OCI-LY7 (cell line): Measurements from ENCODE around the gene ISLR2.

Experiments used
- EZH2phosphoT487 ChIP-seq: fragments of 200-600 bp; sonication (generic); IDR thresholded peaks from 2 replicates; pipeline ENCODE4 v1.6.1; 2018; ENCODE audit warnings: low read depth, borderline replicate concordance, mild to moderate bottlenecking, mixed run types, antibody characterized with exemption, low read length, moderate library complexity, mixed read lengths
- TF ChIP-seq, protein P1 (sequence below): fragments of 200-600 bp; sonication (generic); conservative IDR thresholded peaks from 2 replicates; pipeline ENCODE4 v1.5.1; 2014; ENCODE audit warnings: mild to moderate bottlenecking, antibody characterized with exemption, low read length, moderate library complexity, mixed read lengths

DNA sequence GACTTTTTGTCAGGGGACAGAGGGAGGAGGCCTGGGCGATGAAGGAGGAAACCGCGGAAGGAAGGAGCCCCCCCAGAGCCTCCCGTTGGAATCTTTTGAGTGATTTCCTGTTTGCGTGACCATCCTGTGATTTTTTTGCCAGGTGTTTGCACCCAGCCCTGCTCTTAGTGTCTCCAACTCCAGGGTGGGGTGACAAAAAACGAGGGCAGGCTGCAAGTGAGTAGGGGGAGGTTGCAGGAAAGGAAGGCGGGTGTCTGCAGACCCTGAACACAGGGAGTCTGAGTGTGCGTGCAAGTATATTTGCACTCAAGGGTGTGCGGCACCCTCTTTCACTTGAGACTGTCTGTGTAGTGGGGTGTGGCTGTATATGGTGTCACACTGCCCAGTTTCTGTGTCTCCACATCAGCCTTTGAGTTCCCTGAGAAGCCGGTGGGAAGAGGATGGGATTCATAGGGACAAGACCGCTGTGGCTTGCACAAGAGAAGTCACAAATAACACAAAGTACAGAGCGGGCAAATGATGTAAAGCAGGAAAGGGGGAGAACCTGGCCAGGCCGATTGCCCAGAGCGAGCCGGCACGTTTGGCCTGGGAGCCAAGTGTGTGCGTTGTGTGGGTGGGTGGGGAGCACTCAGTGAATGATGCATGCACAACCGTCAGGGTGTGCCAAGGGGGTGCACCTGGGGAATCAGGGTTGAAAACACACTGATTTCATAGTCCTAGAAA is 6.6 kb downstream of the ISLR2 start:
- TF ChIP-seq, protein P1, sequence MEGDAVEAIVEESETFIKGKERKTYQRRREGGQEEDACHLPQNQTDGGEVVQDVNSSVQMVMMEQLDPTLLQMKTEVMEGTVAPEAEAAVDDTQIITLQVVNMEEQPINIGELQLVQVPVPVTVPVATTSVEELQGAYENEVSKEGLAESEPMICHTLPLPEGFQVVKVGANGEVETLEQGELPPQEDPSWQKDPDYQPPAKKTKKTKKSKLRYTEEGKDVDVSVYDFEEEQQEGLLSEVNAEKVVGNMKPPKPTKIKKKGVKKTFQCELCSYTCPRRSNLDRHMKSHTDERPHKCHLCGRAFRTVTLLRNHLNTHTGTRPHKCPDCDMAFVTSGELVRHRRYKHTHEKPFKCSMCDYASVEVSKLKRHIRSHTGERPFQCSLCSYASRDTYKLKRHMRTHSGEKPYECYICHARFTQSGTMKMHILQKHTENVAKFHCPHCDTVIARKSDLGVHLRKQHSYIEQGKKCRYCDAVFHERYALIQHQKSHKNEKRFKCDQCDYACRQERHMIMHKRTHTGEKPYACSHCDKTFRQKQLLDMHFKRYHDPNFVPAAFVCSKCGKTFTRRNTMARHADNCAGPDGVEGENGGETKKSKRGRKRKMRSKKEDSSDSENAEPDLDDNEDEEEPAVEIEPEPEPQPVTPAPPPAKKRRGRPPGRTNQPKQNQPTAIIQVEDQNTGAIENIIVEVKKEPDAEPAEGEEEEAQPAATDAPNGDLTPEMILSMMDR, result no peak
- no peak for TF ChIP-seq EZH2phosphoT487
